Cardiac muscle cell (in vitro differentiated cells and primary cell): ENCODE data around the gene STX4. TPM values are rescaled to one million over a fixed set of nuclear protein-coding genes. Genes with fewer than 3 reads are reported as not detected.

ENCODE experiments used
- DNase-seq, 2 donors: peaks; one replicate each; pipeline versions ENCODE4 v3.0.0 to v3.0.0-alpha.2; 2010 to 2017; ENCODE audit warnings: low read depth in 1 of 2, low spot score in 1 of 2
- H3K27ac ChIP-seq: fragments of 200-600 bp; sonication (generic); 2 replicates; pipeline ENCODE4 v1.5.1; 2016
- H3K27me3 ChIP-seq: fragments of 200-600 bp; sonication (generic); 2 replicates; pipeline ENCODE4 v1.6.0; 2016; ENCODE audit warnings: control low read depth
- H3K36me3 ChIP-seq: fragments of 200-600 bp; sonication (generic); 2 replicates; pipeline ENCODE4 v1.5.1; 2016; ENCODE audit warnings: control low read depth
- H3K4me1 ChIP-seq: fragments of 200-600 bp; sonication (generic); 2 replicates; pipeline ENCODE4 v1.8.1; 2017; ENCODE audit warnings: low read depth, mild to moderate bottlenecking, mixed run types
- H3K4me3 ChIP-seq: fragments of 200-600 bp; sonication (generic); 2 replicates; pipeline ENCODE4 v1.5.1; 2016; ENCODE audit warnings: mild to moderate bottlenecking
- H3K9me3 ChIP-seq: fragments of 200-600 bp; sonication (generic); 2 replicates; pipeline ENCODE4 v1.5.1; 2017; ENCODE audit warnings: low read depth, mild to moderate bottlenecking, control low read depth
- CTCF ChIP-seq: IDR thresholded peaks from 2 replicates; pipeline ENCODE4 v1.5.1; 2012; ENCODE audit warnings: low read depth, mild to moderate bottlenecking, low read length
- polyA plus RNA-seq: library from polyadenylated mRNA; unstranded; fragments of >200 nt; fragmentation: Nextera tagmentation; extraction: Ambion mirVana; gene quantifications from 2 replicates; pipeline ENCODE4 v1.2.1, GENCODE V29; 2016
- total RNA-seq: library from RNA; depleted of rRNA; stranded (reverse); fragments of >200 nt; gene quantifications from 2 replicates; pipeline ENCODE4 v1.2.3, GENCODE V29; 2016

Gene STX4
- total and polyA plus RNA-seq, 2 experiments from 2014 or later = 25.3 to 53.2 TPM

- no peaks in the 10 kb centered on the region for H3K4me1 ChIP-seq
- DNase-seq = no peak
- no peaks in the 10 kb centered on the region for H3K9me3 ChIP-seq
- no peaks in the 10 kb centered on the region for H3K27me3 ChIP-seq
- H3K4me3 ChIP-seq = no peak overlapping the region
- TF ChIP-seq CTCF = no peak
- H3K27ac ChIP-seq = no peak overlapping the region
- H3K36me3 ChIP-seq = peaks cover under 1% of the 10 kb centered on the region
Observed at GRCh38 chr16:31085873-31086628, 52.7 kb downstream of the STX4 start.

DNA sequence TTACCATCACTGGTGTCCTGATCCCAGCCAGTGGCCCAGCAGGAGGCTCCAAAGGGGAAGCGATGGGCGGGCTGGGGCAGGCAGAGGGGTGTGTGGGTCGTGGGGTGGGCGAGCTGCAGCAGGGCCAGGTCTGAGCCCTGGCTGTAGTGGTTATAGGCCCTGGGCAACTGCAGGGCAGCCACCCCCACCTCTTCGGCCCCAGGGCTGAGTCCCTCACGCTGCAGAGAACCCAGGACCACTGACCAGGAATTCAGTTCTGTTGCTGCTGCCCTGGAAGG is 53.2 kb downstream of the STX4 start:
- Histone ChIP-seq H3K4me3 (no peak overlapping the region), H3K27ac (no peak overlapping the region), H3K27me3 (no peaks in the 10 kb centered on the region), H3K4me1 (no peaks in the 10 kb centered on the region), H3K9me3 (no peaks in the 10 kb centered on the region), H3K36me3 (no peaks in the 10 kb centered on the region)
- TF ChIP-seq CTCF = no peak
- no peak for DNase-seq

- H3K4me1 ChIP-seq = no peaks in the 10 kb centered on the region
- H3K27ac ChIP-seq = no peak overlapping the region
- H3K27me3 ChIP-seq = no peaks in the 10 kb centered on the region
- no peak for DNase-seq
- no peak for TF ChIP-seq CTCF
- no peak overlapping the region for H3K4me3 ChIP-seq
- no peaks in the 10 kb centered on the region for H3K9me3 ChIP-seq
- H3K36me3 ChIP-seq = no peaks in the 10 kb centered on the region
Observed at GRCh38 chr16:31087481-31087880, 54.1 kb downstream of the STX4 start.

DNA sequence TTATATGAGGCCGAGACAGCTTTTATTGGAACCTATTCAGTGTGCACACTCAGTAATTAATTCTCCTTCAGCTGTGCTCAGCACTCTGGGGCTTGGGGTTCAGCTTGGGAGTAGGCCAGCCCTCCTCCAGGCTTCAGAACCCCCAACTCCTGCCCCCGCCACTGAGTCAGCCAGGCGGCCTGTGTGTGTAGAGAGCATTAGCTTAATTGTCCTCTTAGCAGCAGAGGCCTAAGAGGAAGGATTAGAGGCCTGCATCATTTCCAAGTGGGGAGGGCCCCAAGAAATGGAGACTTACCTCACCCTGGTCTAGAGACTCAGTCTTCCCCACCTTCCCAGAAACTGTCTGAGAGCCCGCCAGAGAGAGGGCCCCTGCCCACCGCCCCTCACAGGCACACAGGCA is 54.6 kb downstream of the STX4 start:
- Histone ChIP-seq H3K4me1 (no peaks in the 10 kb centered on the region), H3K4me3 (no peak overlapping the region), H3K9me3 (no peaks in the 10 kb centered on the region), H3K27me3 (no peaks in the 10 kb centered on the region), H3K27ac (no peak overlapping the region), H3K36me3 (no peaks in the 10 kb centered on the region)
- no peak for TF ChIP-seq CTCF
- DNase-seq = no peak

GRCh38 chr16:31088459-31089183 is 55.3 kb downstream of the STX4 start, which contains the start of gene PRSS53:
Gene PRSS53, minus strand, starts transcription at chr16:31088943. Its CDS starts 134 bp downstream, at chr16:31088809.
- TF ChIP-seq CTCF = no peak
- Histone ChIP-seq H3K36me3 (no peaks in the 10 kb centered on the region), H3K9me3 (no peaks in the 10 kb centered on the region)

More at GRCh38 chr16:31088459-31089183, 55.3 kb downstream of the STX4 start, which contains the start of gene PRSS53:
- Histone ChIP-seq H3K27me3 (no peaks in the 10 kb centered on the region), H3K4me3 (no peak within 1 kb of the TSS), H3K4me1 (peaks cover 4% of the 10 kb centered on the region), H3K27ac (no peak within 1 kb of the TSS)
- DNase-seq = no peak
